ENCODE results near the gene BAIAP2L1.

DNA sequence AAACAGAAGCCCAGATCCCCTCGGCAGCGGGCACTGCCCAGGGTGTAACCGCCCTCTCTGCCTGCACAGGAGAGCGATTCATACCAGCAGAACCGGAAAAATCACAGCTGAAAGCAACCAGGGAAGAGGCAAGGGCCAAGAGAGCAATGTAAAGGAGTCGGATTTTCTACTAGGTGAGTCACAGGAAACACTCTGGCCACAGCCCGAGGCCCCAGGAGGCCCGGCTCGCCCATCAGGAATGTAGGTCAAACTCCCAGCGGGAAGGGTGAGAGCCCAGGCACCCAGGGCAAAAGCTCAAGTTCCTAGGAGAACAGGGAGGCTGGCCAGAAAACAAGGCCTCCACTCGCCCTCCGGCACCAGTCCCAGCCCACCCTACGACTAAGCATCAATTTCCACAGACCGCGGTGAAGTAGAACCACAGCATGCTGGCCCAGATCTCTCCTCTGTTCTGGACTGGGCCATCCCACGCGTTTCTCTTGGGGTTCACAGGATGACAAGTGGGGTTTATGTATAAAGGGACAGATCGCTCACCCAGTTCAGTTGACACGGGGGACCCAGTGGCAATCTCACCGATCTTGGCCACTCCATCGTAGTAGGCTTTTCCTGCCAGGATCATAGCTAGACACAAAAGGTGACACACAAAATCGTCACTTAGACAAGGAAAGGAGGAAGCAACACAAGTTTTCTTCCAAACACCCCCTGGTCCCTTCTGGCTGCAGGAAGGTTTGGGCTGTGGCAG lies 46.2 kb downstream of the BAIAP2L1 start:
- TF ChIP-seq EZH2 (IDR thresholded peaks at IDR 0.05; ENCODE audit: low read depth, low read length, severe bottlenecking), result no peak
- TF ChIP-seq, protein P1, sequence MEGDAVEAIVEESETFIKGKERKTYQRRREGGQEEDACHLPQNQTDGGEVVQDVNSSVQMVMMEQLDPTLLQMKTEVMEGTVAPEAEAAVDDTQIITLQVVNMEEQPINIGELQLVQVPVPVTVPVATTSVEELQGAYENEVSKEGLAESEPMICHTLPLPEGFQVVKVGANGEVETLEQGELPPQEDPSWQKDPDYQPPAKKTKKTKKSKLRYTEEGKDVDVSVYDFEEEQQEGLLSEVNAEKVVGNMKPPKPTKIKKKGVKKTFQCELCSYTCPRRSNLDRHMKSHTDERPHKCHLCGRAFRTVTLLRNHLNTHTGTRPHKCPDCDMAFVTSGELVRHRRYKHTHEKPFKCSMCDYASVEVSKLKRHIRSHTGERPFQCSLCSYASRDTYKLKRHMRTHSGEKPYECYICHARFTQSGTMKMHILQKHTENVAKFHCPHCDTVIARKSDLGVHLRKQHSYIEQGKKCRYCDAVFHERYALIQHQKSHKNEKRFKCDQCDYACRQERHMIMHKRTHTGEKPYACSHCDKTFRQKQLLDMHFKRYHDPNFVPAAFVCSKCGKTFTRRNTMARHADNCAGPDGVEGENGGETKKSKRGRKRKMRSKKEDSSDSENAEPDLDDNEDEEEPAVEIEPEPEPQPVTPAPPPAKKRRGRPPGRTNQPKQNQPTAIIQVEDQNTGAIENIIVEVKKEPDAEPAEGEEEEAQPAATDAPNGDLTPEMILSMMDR (IDR thresholded peaks at IDR 0.05; ENCODE audit: control extremely low read depth in 1 of 3, insufficient read depth in 1 of 3, low read depth in 1 of 3, low read length in 3 of 3), result no peak
- TF ChIP-seq RFX5 (IDR thresholded peaks at IDR 0.05; ENCODE audit: borderline replicate concordance, low read depth, low read length), result no peak
- TF ChIP-seq POLR2A (IDR thresholded peaks at IDR 0.05; ENCODE audit: control extremely low read depth in 1 of 2, low read depth in 2 of 2, low read length in 2 of 2), result no peak
- TF ChIP-seq CHD1 (IDR thresholded peaks at IDR 0.05; ENCODE audit: low read depth, low read length), result no peak
- no peak for TF ChIP-seq CREB1 (IDR thresholded peaks at IDR 0.05)
- no peak for TF ChIP-seq POLR2AphosphoS5 (IDR thresholded peaks at IDR 0.05; ENCODE audit: low read depth, low read length)
- TF ChIP-seq JUN (IDR thresholded peaks at IDR 0.05; ENCODE audit: low read depth, low read length), result no peak
- TF ChIP-seq EP300 (IDR thresholded peaks at IDR 0.05; ENCODE audit: borderline replicate concordance in 1 of 2, low read depth in 2 of 2, low read length in 2 of 2), result no peak
- no peak for TF ChIP-seq HDAC2 (IDR thresholded peaks at IDR 0.05; ENCODE audit: borderline replicate concordance in 1 of 2, low read depth in 2 of 2, low read length in 2 of 2)
- no peak for TF ChIP-seq BACH1 (IDR thresholded peaks at IDR 0.05; ENCODE audit: low read length)
- TF ChIP-seq ZNF274 (IDR thresholded peaks at IDR 0.05; ENCODE audit: borderline replicate concordance, extremely low read depth, low read length), result no peak
